Measurements from ENCODE around the gene HTRA2.
A peak's percentile ranks its signal among the peaks of the same experiment; 100 is the strongest.

The HTRA2 gene

GRCh38 chr2:74489906-74490305 is 39.8 kb upstream of the HTRA2 start:
- H3K9ac ChIP-seq (ENCODE audit: insufficient read length) = no peak overlapping the region
- no peak overlapping the region for H3K4me3 ChIP-seq
- H3K36me3 ChIP-seq (ENCODE audit: insufficient read depth, low read length) = peaks cover 14% of the 10 kb centered on the region; the same call in 1 of the 2 replicates
- no peak for TF ChIP-seq EZH2 (IDR thresholded peaks at IDR 0.05)
- TF ChIP-seq FOXP2 (optimal IDR thresholded peaks at IDR 0.05; ENCODE audit: control extremely low read depth, extremely low read length, insufficient read depth) = no peak
- TF ChIP-seq POLR2AphosphoS5 (IDR thresholded peaks at IDR 0.05; ENCODE audit: borderline replicate concordance, low read depth, low read length) = no peak
- no peak overlapping the region for H3K27ac ChIP-seq
- DNase-seq (ENCODE audit: low read depth, low spot score) = no peak
- no peaks in the 10 kb centered on the region for H3K9me3 ChIP-seq (ENCODE audit: low read depth, low read length)

- DNase-seq (ENCODE audit: low read depth, low spot score) = no peak
- TF ChIP-seq POLR2AphosphoS5 (IDR thresholded peaks at IDR 0.05; ENCODE audit: borderline replicate concordance, low read depth, low read length) (no peak), FOXP2 (optimal IDR thresholded peaks at IDR 0.05; ENCODE audit: control extremely low read depth, extremely low read length, insufficient read depth) (no peak), EZH2 (IDR thresholded peaks at IDR 0.05) (no peak)
- peaks cover 14% of the 10 kb centered on the region; the same call in 1 of the 2 replicates for H3K36me3 ChIP-seq (ENCODE audit: insufficient read depth, low read length)
- no peak overlapping the region for H3K4me3 ChIP-seq
- H3K9ac ChIP-seq (ENCODE audit: insufficient read length) = no peak overlapping the region
- H3K9me3 ChIP-seq (ENCODE audit: low read depth, low read length) = no peaks in the 10 kb centered on the region
- H3K27ac ChIP-seq = no peak overlapping the region
These were observed 37.8 kb upstream of the HTRA2 start for GRCh38 chr2:74491648-74492544.

- H3K9me3 ChIP-seq (ENCODE audit: low read depth, low read length) = no peaks in the 10 kb centered on the region
- H3K36me3 ChIP-seq (ENCODE audit: insufficient read depth, low read length) = peaks cover 14% of the 10 kb centered on the region; the same call in 1 of the 2 replicates
- TF ChIP-seq FOXP2 (optimal IDR thresholded peaks at IDR 0.05; ENCODE audit: control extremely low read depth, extremely low read length, insufficient read depth) = no peak
- TF ChIP-seq EZH2 (IDR thresholded peaks at IDR 0.05) = no peak
- no peak for TF ChIP-seq POLR2AphosphoS5 (IDR thresholded peaks at IDR 0.05; ENCODE audit: borderline replicate concordance, low read depth, low read length)
- H3K27ac ChIP-seq = no peak overlapping the region
- H3K4me3 ChIP-seq = no peak overlapping the region
- no peak for DNase-seq (ENCODE audit: low read depth, low spot score)
- no peak overlapping the region for H3K9ac ChIP-seq (ENCODE audit: insufficient read length)
These were observed 36.2 kb upstream of the HTRA2 start for GRCh38 chr2:74493546-74493945.

GRCh38 chr2:74495440-74495839 is 34.3 kb upstream of the HTRA2 start:
- Histone ChIP-seq H3K4me3 (no peak overlapping the region), H3K9me3 (ENCODE audit: low read depth, low read length) (no peaks in the 10 kb centered on the region), H3K27ac (no peak overlapping the region), H3K9ac (ENCODE audit: insufficient read length) (no peak overlapping the region), H3K36me3 (ENCODE audit: insufficient read depth, low read length) (peaks cover 14% of the 10 kb centered on the region; the same call in 1 of the 2 replicates)
- no peak for DNase-seq (ENCODE audit: low read depth, low spot score)
- TF ChIP-seq EZH2 (IDR thresholded peaks at IDR 0.05) (no peak), POLR2AphosphoS5 (IDR thresholded peaks at IDR 0.05; ENCODE audit: borderline replicate concordance, low read depth, low read length) (no peak)

GRCh38 chr2:74496997-74497776 is 32.5 kb upstream of the HTRA2 start:
- no peak overlapping the region for H3K9ac ChIP-seq (ENCODE audit: insufficient read length)
- peaks cover under 1% of the 10 kb centered on the region; the same call in 1 of the 2 replicates for H3K36me3 ChIP-seq (ENCODE audit: insufficient read depth, low read length)
- DNase-seq (ENCODE audit: low read depth, low spot score) = no peak
- H3K4me3 ChIP-seq = no peak overlapping the region
- TF ChIP-seq FOXP2 (optimal IDR thresholded peaks at IDR 0.05; ENCODE audit: control extremely low read depth, extremely low read length, insufficient read depth) (no peak), EZH2 (IDR thresholded peaks at IDR 0.05) (no peak), POLR2AphosphoS5 (IDR thresholded peaks at IDR 0.05; ENCODE audit: borderline replicate concordance, low read depth, low read length) (no peak)
- H3K9me3 ChIP-seq (ENCODE audit: low read depth, low read length) = no peaks in the 10 kb centered on the region
- no peak overlapping the region for H3K27ac ChIP-seq

GRCh38 chr2:74497777-74498499 is 31.8 kb upstream of the HTRA2 start:
- Histone ChIP-seq H3K9ac (ENCODE audit: insufficient read length) (no peak overlapping the region), H3K9me3 (ENCODE audit: low read depth, low read length) (no peaks in the 10 kb centered on the region), H3K36me3 (ENCODE audit: insufficient read depth, low read length) (no peaks in the 10 kb centered on the region; the same call in 1 of the 2 replicates), H3K4me3 (no peak overlapping the region), H3K27ac (no peak overlapping the region)
- no peak for TF ChIP-seq FOXP2 (optimal IDR thresholded peaks at IDR 0.05; ENCODE audit: control extremely low read depth, extremely low read length, insufficient read depth)
- no peak for TF ChIP-seq POLR2AphosphoS5 (IDR thresholded peaks at IDR 0.05; ENCODE audit: borderline replicate concordance, low read depth, low read length)
- TF ChIP-seq EZH2 (IDR thresholded peaks at IDR 0.05) = no peak
- no peak for DNase-seq (ENCODE audit: low read depth, low spot score)

- no peak for DNase-seq (ENCODE audit: low read depth, low spot score)
- H3K9ac ChIP-seq (ENCODE audit: insufficient read length) = peak overlapping the region; percentile 64
- TF ChIP-seq FOXP2 (optimal IDR thresholded peaks at IDR 0.05; ENCODE audit: control extremely low read depth, extremely low read length, insufficient read depth) (no peak), EZH2 (IDR thresholded peaks at IDR 0.05) (no peak), POLR2AphosphoS5 (IDR thresholded peaks at IDR 0.05; ENCODE audit: borderline replicate concordance, low read depth, low read length) (no peak; the same call in 1 of the 2 replicates)
- H3K27ac ChIP-seq = no peak overlapping the region
- no peaks in the 10 kb centered on the region for H3K36me3 ChIP-seq (ENCODE audit: insufficient read depth, low read length)
- H3K9me3 ChIP-seq (ENCODE audit: low read depth, low read length) = no peaks in the 10 kb centered on the region
- H3K4me3 ChIP-seq = peak overlapping the region; percentile 81
These were observed 31.1 kb upstream of the HTRA2 start for GRCh38 chr2:74498500-74499266.

Data from SK-N-MC (cell line).